ENCODE results near the gene PCSK5. TPM values are rescaled to one million over a fixed set of nuclear protein-coding genes. Genes with fewer than 3 reads are reported as not detected.

The PCSK5 gene
- total RNA-seq, 2 donors from 2014 or later = 41.2 to 63.7 TPM

- H3K9me3 ChIP-seq = no peaks in the 10 kb centered on the region
- no peak overlapping the region for H3K4me3 ChIP-seq
- peaks cover 0 to 10% of the 10 kb centered on the region in 2 donors for H3K4me1 ChIP-seq (ENCODE audit: control insufficient read depth in 1 of 2, low read depth in 2 of 2)
- no peaks in the 10 kb centered on the region for H3K36me3 ChIP-seq
- H3K27me3 ChIP-seq (replicated peaks; ENCODE audit: insufficient read depth) = no peaks in the 10 kb centered on the region
- DNase-seq (ENCODE audit: low spot score) (no peak), ATAC-seq (ENCODE audit: insufficient number of reproducible peaks, low FRiP score, low read depth) (no peak)
- H3K27ac ChIP-seq = no peak overlapping the region
- TF ChIP-seq, protein P1, sequence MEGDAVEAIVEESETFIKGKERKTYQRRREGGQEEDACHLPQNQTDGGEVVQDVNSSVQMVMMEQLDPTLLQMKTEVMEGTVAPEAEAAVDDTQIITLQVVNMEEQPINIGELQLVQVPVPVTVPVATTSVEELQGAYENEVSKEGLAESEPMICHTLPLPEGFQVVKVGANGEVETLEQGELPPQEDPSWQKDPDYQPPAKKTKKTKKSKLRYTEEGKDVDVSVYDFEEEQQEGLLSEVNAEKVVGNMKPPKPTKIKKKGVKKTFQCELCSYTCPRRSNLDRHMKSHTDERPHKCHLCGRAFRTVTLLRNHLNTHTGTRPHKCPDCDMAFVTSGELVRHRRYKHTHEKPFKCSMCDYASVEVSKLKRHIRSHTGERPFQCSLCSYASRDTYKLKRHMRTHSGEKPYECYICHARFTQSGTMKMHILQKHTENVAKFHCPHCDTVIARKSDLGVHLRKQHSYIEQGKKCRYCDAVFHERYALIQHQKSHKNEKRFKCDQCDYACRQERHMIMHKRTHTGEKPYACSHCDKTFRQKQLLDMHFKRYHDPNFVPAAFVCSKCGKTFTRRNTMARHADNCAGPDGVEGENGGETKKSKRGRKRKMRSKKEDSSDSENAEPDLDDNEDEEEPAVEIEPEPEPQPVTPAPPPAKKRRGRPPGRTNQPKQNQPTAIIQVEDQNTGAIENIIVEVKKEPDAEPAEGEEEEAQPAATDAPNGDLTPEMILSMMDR (IDR thresholded peaks at IDR 0.05) = no peak
Measured at GRCh38 chr9:76378367-76379073, 488.0 kb downstream of the PCSK5 start.

DNA sequence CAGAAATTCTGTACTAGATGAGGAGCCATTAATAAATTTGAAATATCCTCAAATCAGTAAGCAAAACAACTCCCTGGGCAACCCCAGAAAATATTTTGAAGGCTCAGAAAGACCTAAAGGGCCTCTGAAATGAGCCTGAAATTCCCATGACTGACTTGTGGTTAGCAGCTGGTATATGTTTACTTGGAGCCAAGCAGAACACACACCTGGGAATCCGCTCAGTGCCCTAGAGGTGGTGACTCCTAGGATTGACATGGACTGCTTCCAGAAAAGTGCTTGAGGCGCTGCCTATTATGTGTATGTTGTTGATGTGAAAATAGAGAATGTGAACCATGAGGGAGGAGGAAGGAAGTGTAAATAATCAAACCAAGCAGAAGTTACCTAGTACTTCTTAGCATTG, 489.0 kb downstream of the PCSK5 start:
- H3K27ac ChIP-seq = no peak overlapping the region
- H3K4me1 ChIP-seq (ENCODE audit: control insufficient read depth in 1 of 2, low read depth in 2 of 2) = peaks cover 0 to 6% of the 10 kb centered on the region in 2 donors
- TF ChIP-seq, protein P1 (IDR thresholded peaks at IDR 0.05) = no peak
- no peak for ATAC-seq (ENCODE audit: insufficient number of reproducible peaks, low FRiP score, low read depth)
- H3K36me3 ChIP-seq = no peaks in the 10 kb centered on the region
- no peaks in the 10 kb centered on the region for H3K27me3 ChIP-seq (replicated peaks; ENCODE audit: insufficient read depth)
- H3K4me3 ChIP-seq = no peak overlapping the region
- H3K9me3 ChIP-seq = no peaks in the 10 kb centered on the region
- DNase-seq (ENCODE audit: low spot score) = no peak

- DNase-seq (ENCODE audit: low spot score) (no peak), ATAC-seq (ENCODE audit: insufficient number of reproducible peaks, low FRiP score, low read depth) (no peak)
- no peaks in the 10 kb centered on the region for H3K9me3 ChIP-seq
- no peaks in the 10 kb centered on the region for H3K27me3 ChIP-seq (replicated peaks; ENCODE audit: insufficient read depth)
- TF ChIP-seq, protein P1 (IDR thresholded peaks at IDR 0.05) = no peak
- H3K4me1 ChIP-seq (ENCODE audit: control insufficient read depth in 1 of 2, low read depth in 2 of 2) = peaks cover 5 to 16% of the 10 kb centered on the region in 2 donors
- peaks cover 3% of the 10 kb centered on the region for H3K36me3 ChIP-seq
- no peak overlapping the region for H3K27ac ChIP-seq
- no peak overlapping the region for H3K4me3 ChIP-seq
Measured at GRCh38 chr9:76390656-76391055, 500.2 kb downstream of the PCSK5 start.

DNA sequence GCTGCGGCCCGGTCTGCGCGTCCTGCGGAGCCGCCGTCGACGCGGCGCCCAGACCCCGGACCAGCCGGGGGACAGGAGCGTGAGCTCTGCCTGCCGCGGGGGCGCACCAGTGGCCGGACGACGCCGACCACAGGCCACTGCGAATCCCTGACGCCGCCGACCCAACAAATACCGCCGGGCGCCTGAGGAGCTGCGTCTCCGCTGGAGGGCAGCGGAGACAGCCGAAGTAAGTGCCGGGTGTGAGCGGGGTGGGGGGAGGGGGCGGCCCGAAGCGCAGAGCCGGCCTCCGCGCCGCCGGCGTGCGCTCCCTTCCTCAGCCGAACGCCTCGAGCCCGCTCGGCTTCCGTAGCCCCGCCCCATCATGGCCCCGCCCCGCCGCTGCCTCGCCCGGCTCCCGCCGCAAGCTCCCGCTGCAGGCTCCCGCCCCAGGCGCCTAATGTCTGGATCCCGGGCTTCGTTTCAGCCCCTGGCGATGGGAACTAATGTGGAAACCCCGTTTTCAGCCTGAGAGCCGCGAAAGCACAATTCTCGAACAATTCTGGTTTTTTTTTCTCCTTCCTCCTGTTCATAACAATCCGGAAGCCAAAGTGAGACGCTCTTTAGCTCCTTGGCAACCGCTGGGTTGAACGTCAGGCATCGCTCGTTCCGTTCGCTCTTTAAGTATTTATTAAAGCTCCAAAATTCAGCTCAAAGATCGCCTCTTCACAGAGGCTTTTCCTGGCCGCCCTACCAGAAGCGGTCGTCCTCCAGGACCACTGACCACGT, 503.9 kb downstream of the PCSK5 start, which contains the start of gene RFK:
TSS of gene RFK (minus strand) at position 232 of the 765 bp plus-strand sequence. CDS start 255 bp downstream, outside the sequence.
- peak within 1 kb of the TSS; percentile 97 to 98 for H3K27ac ChIP-seq
- ATAC-seq (ENCODE audit: insufficient number of reproducible peaks, low FRiP score, low read depth) = peak; percentile 82
- TF ChIP-seq, protein P1 (IDR thresholded peaks at IDR 0.05) = peak; percentile 46

GRCh38 chr9:76394960-76395252, 504.4 kb downstream of the PCSK5 start:
- peak; percentile 12 for DNase-seq (ENCODE audit: low spot score)
- no peaks in the 10 kb centered on the region for H3K9me3 ChIP-seq
- ATAC-seq (ENCODE audit: insufficient number of reproducible peaks, low FRiP score, low read depth) = peak; percentile 26
- H3K36me3 ChIP-seq = no peaks in the 10 kb centered on the region
- peaks cover 7 to 18% of the 10 kb centered on the region in 2 donors for H3K4me1 ChIP-seq (ENCODE audit: control insufficient read depth in 1 of 2, low read depth in 2 of 2)
- H3K27me3 ChIP-seq (replicated peaks; ENCODE audit: insufficient read depth) = no peaks in the 10 kb centered on the region
- H3K27ac ChIP-seq = peak overlapping the region; percentile 97 to 98
- peak overlapping the region; percentile 98 for H3K4me3 ChIP-seq
- TF ChIP-seq, protein P1 (IDR thresholded peaks at IDR 0.05) = no peak

More for the DNA sequence above, 503.9 kb downstream of the PCSK5 start, which contains the start of gene RFK:
- DNase-seq (ENCODE audit: low spot score) = peak; percentile 53
- Histone ChIP-seq H3K4me1 (ENCODE audit: control insufficient read depth in 1 of 2, low read depth in 2 of 2) (peaks cover 7 to 18% of the 10 kb centered on the region in 2 donors), H3K27me3 (replicated peaks; ENCODE audit: insufficient read depth) (no peaks in the 10 kb centered on the region), H3K9me3 (no peaks in the 10 kb centered on the region), H3K4me3 (peak within 1 kb of the TSS; percentile 98), H3K36me3 (no peaks in the 10 kb centered on the region)

Measured in thoracic aorta (tissue), 2 donors.